B cell (primary cell): ENCODE data around the gene SIK1.

Experiments used
- CTCF ChIP-seq: fragments of 200-600 bp; IDR thresholded peaks from one replicate; pipeline ENCODE4 v1.8.0; 2022; ENCODE audit warnings: antibody characterized with exemption, mild to moderate bottlenecking
- EZH2 ChIP-seq: IDR thresholded peaks from 2 replicates; pipeline ENCODE4 v1.6.1; 2012; ENCODE audit warnings: borderline replicate concordance, low read depth, mild to moderate bottlenecking, moderate library complexity, low read length; ENCODE audit not compliant: insufficient read depth, poor library complexity, severe bottlenecking

DNA sequence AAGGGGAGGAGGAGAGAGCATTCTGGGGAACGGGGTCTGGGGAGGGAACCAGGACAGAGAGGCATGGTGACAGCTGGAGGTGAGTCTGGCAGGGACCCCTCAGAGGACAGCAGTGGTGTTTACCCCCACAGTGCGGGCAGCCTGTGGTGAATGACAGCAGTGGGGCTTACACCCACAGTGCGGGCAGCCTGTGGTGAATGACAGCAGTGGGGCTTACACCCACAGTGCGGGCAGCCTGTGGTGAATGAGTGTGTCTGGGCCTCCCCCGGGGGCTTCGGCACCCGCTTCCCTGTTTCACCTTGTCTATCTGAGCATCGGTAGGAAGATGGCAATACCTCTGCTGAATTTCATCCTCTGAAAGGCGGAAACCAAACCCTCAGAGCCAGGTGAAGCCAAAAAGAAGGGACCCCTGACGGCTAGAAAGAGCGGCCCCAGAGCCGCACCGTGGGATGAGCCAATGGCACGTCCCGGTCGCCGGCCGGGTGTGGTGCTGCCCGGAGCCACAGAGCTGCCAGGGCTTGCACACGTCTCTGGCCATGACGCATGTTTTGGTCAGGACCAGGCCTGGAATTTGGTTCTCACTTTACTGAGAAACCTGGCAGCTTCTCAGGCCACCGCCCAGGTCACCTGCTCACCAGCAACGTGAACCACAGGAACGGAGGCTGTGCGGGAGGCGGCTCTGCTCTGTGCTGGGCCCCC lies 54.1 kb downstream of the SIK1 start:
- TF ChIP-seq EZH2 (no peak), CTCF (no peak)
